ENCODE results near the gene VAT1L. TPM values are rescaled to one million over a fixed set of nuclear protein-coding genes. Genes with fewer than 3 reads are reported as not detected.

VAT1L gene
- total RNA-seq, 2 experiments from 2014 or later: not detected

DNA sequence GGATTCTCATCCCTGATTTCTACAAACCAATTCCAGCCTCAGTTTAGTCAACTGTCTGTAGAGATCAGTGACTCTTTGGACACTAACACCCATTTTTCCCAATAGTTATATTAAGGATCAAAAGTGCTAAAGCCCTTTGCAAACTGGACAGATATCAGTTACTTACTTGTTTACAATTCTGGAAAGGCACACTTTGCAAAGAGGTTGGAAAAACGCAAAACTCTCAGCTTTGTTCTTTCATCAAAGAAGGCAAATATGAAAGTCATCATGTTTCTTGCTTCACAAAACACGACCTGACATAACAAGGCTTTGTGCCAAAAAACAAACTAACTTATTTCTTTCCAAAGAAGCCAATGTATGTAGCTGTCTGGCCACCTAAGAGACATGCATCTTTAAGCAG is 26.1 kb upstream of the VAT1L start:
- Mint-ChIP-seq H3K4me3 (no peak overlapping the region), H3K36me3 (no peaks in the 10 kb centered on the region), H3K27ac (no peak overlapping the region), H3K27me3 (peaks cover 2% of the 10 kb centered on the region), H3K4me1 (no peaks in the 10 kb centered on the region), H3K9me3 (no peaks in the 10 kb centered on the region)
- DNase-seq: no peak
- POLR2A ChIA-PET: no interaction called here
- ATAC-seq (ENCODE audit: low read depth): no peak

DNA sequence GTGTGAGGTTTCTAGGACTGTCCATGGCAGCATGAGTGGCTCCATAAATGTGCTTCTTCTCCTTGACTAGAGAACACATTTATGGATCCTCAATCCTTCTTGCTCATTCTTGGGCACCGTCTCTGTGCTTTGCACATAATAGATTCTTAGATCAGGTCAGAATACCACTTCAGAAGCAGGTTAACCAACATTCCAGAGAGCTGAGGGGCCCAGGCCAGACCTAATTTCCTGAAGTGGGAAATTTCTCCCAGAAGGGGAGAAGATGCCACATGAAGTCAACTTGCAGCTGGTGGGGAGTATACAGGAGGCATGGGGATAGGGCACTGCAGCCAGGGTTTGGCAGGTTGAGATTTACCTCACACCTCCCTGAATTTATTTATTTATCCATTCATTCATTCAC is 24.4 kb upstream of the VAT1L start:
- Mint-ChIP-seq H3K27me3 (peaks cover 3% of the 10 kb centered on the region), H3K4me1 (no peaks in the 10 kb centered on the region), H3K36me3 (no peaks in the 10 kb centered on the region), H3K27ac (no peak overlapping the region), H3K9me3 (no peaks in the 10 kb centered on the region), H3K4me3 (no peak overlapping the region)
- POLR2A ChIA-PET: no interaction called here
- DNase-seq (no peak), ATAC-seq (ENCODE audit: low read depth) (no peak)

DNA sequence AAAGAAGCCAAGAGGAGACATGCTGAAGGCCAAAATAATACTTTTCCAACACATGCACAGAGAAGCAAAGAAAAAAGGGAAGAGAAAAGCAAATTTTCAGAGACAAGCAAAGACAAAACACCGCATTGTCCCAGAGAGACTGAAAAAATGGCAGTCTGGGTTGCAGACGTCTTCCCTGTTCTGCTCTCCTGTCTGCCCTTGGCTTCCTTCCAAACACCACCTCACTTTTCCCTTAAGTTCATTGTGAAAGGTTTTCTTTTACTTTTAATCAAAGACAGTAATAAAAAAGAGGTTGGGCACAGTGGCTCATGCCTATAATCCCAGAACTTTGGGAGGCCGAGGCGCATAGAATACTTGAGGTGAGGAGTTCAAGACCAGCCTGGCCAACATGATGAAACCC is 21.2 kb upstream of the VAT1L start:
- H3K36me3 Mint-ChIP-seq: no peaks in the 10 kb centered on the region
- H3K9me3 Mint-ChIP-seq: no peaks in the 10 kb centered on the region
- POLR2A ChIA-PET: no interaction called here
- H3K27me3 Mint-ChIP-seq: peaks cover 2% of the 10 kb centered on the region
- no peak for DNase-seq
- H3K27ac Mint-ChIP-seq: no peak overlapping the region
- no peaks in the 10 kb centered on the region for H3K4me1 Mint-ChIP-seq
- no peak for ATAC-seq (ENCODE audit: low read depth)
- H3K4me3 Mint-ChIP-seq: no peak overlapping the region

DNA sequence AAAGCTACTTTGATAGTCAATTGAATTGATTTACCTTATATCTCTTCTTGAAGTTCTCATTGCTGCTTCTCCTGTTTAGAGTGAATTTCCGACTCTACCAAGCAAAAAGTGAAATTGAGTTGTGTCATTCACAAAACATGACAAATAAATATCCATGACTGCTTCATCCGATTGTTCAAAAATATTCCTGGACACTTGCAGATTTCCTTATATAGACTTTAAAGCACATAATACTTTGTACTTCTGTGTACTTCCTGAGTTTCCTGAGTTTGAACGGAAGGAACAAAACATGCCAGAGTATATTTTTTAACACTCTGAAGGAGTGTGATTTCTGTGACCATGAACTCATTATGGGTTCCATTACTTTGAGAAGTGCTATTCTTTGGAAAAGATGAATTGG is 20.5 kb upstream of the VAT1L start:
- Mint-ChIP-seq H3K27ac (no peak overlapping the region), H3K36me3 (no peaks in the 10 kb centered on the region), H3K9me3 (no peaks in the 10 kb centered on the region), H3K4me3 (no peak overlapping the region), H3K27me3 (peaks cover 2% of the 10 kb centered on the region), H3K4me1 (no peaks in the 10 kb centered on the region)
- no peak for ATAC-seq (ENCODE audit: low read depth)
- POLR2A ChIA-PET: no interaction called here
- no peak for DNase-seq

DNA sequence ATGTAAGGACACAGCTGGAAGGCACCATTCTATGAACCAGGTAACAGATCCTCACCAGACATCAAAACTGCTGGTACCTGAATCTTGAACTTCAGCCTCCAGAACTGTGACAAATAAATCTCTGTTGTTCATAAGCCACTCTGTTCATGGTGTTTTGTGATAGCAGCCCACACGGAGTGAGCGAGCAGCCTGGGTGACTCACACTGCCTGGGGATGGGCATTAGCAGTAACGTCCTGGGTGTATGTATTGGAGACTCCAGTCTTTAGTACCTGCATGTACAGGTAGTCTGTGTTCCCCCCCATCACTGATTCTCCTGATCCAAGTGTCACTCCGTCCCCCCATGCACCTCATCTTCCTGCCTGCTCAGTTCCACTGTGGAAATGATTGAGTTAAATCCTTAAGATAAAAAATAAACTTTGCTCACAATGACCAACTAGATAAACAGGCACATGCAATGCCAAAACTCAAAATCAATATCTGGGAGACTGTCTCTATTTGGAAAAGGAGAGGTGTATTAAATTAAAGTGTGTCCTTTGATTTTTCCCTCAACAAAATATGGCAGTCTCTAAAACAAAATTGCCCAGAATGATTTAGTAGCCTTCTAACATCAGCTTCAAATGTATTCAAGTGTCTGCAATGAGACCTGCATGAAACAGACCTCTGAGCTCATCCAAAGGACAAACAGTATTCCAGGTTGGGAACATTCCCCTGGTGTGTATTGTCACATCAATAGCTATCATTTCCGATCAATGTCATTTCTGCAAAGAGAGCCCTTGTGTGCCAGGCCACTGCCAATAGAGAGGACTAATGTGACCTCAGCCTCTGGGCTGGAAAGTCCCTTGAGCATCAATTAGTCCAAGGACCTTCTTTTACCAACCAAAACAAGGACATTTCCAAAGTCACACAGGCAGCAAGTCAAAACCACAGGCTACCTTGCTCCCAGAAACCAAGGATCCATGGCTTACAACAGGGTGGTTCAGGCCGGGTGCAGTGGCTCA is 12.2 kb upstream of the VAT1L start:
- Mint-ChIP-seq H3K9me3 (no peaks in the 10 kb centered on the region), H3K27me3 (peaks cover 3% of the 10 kb centered on the region), H3K4me3 (no peak overlapping the region), H3K27ac (no peak overlapping the region), H3K36me3 (no peaks in the 10 kb centered on the region), H3K4me1 (no peaks in the 10 kb centered on the region)
- DNase-seq (no peak), ATAC-seq (ENCODE audit: low read depth) (no peak)
- POLR2A ChIA-PET: no interaction called here

DNA sequence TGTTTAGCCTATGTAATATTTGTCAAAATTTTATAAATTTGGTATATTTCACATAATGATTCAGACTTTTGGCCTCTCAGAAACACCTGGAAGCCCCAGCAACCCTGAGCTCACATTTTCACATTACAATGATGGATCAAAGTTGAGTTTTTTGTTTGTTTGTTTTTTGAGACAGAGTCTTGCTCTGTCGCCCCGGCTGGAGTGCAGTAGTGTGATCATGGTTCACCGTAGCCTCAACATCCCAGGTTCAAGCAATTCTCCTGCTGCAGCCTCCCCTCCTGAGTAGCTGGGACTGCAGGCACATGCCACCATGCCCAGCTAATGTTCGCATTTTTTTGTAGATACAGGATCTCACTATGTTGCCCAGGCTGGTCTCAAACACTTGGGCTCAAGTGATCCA is 10.6 kb upstream of the VAT1L start:
- no peaks in the 10 kb centered on the region for H3K9me3 Mint-ChIP-seq
- POLR2A ChIA-PET: no interaction called here
- H3K36me3 Mint-ChIP-seq: no peaks in the 10 kb centered on the region
- DNase-seq (no peak), ATAC-seq (ENCODE audit: low read depth) (no peak)
- peaks cover 3% of the 10 kb centered on the region for H3K27me3 Mint-ChIP-seq
- no peak overlapping the region for H3K27ac Mint-ChIP-seq
- H3K4me3 Mint-ChIP-seq: no peak overlapping the region
- no peaks in the 10 kb centered on the region for H3K4me1 Mint-ChIP-seq

DNA sequence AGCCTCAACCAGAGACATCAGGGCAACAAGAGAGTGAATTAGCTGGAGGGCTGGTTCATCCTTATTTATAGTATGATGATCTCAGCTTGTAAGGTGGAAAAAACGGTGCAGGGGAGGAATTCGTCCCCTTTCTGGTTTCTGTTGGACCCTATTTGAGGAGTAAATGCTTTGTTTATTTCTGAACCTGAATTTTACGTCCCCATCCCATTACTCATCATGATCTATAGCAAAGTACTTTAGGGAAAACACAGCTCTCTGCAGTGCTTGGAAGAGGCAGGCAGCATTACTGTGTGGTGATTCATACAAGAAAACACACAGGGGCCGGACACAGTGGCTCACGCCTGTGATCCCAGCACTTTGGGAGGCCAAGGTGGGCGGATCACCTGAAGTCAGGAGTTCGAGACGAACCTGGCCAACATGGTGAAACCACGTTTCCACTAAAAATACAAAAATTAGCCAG is 8.0 kb upstream of the VAT1L start:
- POLR2A ChIA-PET: no interaction called here
- H3K36me3 Mint-ChIP-seq: no peaks in the 10 kb centered on the region
- no peak for DNase-seq

DNA sequence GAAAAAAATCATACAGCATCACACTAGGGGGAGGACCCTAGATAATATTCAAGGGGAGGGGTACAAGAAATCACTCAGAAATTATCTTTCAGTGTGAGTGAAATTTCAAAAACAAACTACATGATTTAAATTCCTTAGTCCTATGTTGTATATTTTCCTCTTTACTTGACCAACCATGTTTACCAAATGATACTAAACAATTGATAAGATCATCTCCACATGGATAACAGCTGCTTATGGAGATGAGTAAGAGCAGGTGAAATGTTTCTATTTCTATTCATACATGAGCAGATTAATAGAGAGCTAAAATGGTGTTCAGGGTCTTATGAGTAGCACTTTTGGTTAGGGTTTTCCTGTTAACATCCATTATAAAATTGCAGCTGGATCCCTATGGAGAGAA is 7.3 kb upstream of the VAT1L start:
- ATAC-seq (ENCODE audit: low read depth) (no peak), DNase-seq (no peak)
- Mint-ChIP-seq H3K4me3 (no peak overlapping the region), H3K27me3 (peaks cover 4% of the 10 kb centered on the region), H3K4me1 (no peaks in the 10 kb centered on the region), H3K27ac (no peak overlapping the region), H3K9me3 (no peaks in the 10 kb centered on the region), H3K36me3 (no peaks in the 10 kb centered on the region)
- POLR2A ChIA-PET: no interaction called here

More for the DNA sequence above, 8.0 kb upstream of the VAT1L start:
- Mint-ChIP-seq H3K9me3 (no peaks in the 10 kb centered on the region), H3K4me1 (no peaks in the 10 kb centered on the region), H3K4me3 (no peak overlapping the region), H3K27ac (no peak overlapping the region), H3K27me3 (peaks cover 3% of the 10 kb centered on the region)
- ATAC-seq (ENCODE audit: low read depth): no peak

DNA sequence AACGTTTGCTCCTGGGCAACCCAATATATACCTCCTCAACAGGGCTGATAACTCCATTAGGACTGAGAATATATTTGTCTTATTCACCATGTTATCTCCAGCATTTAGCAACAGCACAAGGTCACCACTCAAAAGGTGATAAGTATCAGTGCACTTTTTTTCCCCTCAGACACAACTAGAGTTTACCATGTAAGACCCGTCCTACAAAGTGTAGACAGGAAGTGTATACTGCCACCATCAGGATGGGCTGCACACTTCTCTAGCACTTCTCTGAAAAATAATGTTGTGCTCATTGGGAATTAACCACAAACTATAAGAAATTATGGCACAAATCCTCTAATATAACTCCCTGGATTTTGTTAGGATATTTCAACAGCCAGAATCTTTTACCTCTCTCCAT is 5.7 kb upstream of the VAT1L start:
- Mint-ChIP-seq H3K27ac (no peak overlapping the region), H3K27me3 (peaks cover 20% of the 10 kb centered on the region), H3K4me3 (no peak overlapping the region), H3K4me1 (no peaks in the 10 kb centered on the region), H3K36me3 (no peaks in the 10 kb centered on the region), H3K9me3 (no peaks in the 10 kb centered on the region)
- DNase-seq (no peak), ATAC-seq (ENCODE audit: low read depth) (no peak)
- POLR2A ChIA-PET: no interaction called here

DNA sequence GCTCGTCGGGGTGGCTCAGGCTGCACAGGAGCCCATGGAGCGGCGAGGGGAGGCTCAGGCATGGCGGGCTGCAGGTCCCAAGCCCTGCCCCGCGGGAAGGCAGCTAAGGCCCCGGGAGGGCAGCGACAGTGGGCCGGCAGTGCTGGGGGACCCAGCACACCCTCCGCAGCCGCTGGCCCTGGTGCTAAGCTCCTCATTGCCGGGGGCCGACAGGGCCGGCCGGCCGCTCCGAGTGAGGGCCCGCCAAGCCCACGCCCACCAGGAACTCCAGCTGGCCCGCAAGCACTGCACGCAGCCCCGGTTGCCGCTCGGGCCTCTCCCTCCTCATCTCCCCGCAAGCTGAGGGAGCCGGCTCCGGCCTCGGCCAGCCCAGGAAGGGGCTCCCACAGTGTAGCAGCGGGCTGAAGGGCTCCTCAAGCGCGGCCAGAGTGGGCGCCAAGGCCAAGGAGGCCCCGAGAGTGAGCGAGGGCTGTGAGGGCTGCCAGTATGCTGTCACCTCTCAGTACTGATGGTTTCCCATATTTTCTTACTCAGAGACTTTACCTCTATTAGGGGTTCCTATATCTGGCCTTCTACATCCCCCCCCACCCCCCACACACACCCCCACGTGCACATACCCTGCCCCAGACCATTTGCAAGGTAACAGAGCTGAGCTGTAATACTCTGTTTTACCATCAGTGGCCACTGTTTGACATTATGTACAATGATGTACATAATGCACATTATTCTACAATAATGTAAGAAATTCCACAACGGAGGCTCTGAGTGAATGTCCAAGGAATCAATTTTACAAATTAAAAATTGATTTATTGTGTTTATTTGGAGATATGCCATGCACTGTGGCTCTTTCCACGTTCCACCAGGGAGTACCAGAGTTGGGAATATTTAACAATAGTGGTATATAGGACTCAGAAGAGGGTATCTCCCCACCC is 3.7 kb upstream of the VAT1L start:
- ATAC-seq (ENCODE audit: low read depth) (no peak), DNase-seq (no peak)
- H3K36me3 Mint-ChIP-seq: no peaks in the 10 kb centered on the region
- peaks cover 33% of the 10 kb centered on the region for H3K27me3 Mint-ChIP-seq
- POLR2A ChIA-PET: no interaction called here
- no peak overlapping the region for H3K4me3 Mint-ChIP-seq
- no peaks in the 10 kb centered on the region for H3K9me3 Mint-ChIP-seq
- no peak overlapping the region for H3K27ac Mint-ChIP-seq
- no peaks in the 10 kb centered on the region for H3K4me1 Mint-ChIP-seq

DNA sequence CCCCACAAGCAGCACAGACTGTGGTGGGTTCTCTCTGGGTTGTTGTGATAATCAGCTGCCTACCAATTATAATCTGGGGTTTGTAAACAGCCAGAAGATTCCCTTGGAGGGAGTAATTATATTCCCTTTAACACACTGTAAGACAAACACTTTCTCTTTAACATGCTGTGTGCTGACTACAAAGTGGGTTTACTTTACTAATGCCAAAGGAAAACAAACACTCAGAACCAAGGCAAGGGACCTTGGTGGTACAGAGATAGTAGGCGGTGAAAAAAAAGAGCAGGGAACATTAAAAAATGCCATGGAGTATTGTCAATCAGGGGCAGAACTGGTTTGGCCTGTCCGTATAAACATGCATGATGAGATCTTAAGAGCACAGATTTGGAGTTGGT is 3.0 kb upstream of the VAT1L start:
- POLR2A ChIA-PET: no interaction called here
- Mint-ChIP-seq H3K27me3 (peaks cover 40% of the 10 kb centered on the region), H3K4me1 (no peaks in the 10 kb centered on the region)

DNA sequence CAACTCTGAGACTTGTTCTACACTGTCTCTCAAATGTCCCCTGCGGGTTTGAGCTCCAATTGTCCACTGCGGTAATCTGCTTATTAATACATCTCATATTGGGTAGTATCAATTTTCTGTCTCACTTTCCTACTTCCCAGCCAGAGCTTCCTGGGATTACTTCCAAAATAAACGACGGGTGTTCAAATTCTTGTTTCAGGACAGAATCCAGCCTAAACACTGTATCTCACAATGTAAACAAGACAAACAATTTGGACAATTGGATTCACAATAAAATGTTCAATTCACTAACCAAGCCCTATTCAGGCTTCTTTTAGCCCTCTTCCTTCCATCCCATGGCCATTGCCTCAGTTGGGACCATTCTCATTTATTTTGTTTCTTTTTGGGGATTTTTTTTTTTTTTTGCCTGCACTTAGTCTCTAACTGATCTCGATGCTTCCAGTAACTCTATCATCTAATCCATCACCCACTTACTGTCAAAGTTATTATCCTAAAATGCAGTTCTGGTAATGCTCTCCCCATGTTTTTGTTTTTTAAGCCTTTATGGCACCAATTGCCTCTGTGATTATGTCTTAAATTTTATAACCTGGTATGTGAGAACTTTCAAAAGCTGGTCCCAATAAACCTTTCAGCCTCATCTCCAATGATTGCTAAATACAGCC is 2.0 kb upstream of the VAT1L start:
- DNase-seq (no peak), ATAC-seq (ENCODE audit: low read depth) (no peak)
- Mint-ChIP-seq H3K4me1 (no peaks in the 10 kb centered on the region), H3K27ac (no peak overlapping the region), H3K4me3 (no peak overlapping the region), H3K27me3 (peaks cover 44% of the 10 kb centered on the region), H3K9me3 (no peaks in the 10 kb centered on the region), H3K36me3 (no peaks in the 10 kb centered on the region)
- POLR2A ChIA-PET: no interaction called here

More for the DNA sequence above, 3.0 kb upstream of the VAT1L start:
- no peak overlapping the region for H3K4me3 Mint-ChIP-seq
- no peaks in the 10 kb centered on the region for H3K36me3 Mint-ChIP-seq
- H3K27ac Mint-ChIP-seq: no peak overlapping the region
- DNase-seq (no peak), ATAC-seq (ENCODE audit: low read depth) (no peak)
- no peaks in the 10 kb centered on the region for H3K9me3 Mint-ChIP-seq

DNA sequence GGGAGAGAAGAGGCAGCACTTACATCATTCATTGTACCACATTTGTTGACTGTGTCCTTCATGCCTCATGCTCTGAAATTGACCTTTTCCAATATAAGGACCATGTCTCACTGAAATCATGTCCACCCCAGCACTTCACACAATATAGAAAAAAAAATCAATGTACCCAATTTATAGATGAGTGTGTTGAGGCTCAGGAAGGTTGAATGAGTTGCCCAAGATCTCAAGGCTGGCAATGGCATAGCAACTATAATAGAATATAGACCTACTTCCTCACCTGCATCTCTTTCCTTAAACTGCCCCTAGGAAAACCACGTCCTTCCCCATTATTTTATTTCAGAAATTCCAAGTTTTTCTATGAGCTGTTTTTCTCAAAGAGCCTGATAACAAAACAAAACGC is 912 bp upstream of the VAT1L start:
- Mint-ChIP-seq H3K27ac (no peak overlapping the region), H3K36me3 (no peaks in the 10 kb centered on the region), H3K27me3 (peaks cover 51% of the 10 kb centered on the region), H3K9me3 (no peaks in the 10 kb centered on the region), H3K4me3 (no peak overlapping the region), H3K4me1 (no peaks in the 10 kb centered on the region)
- DNase-seq (no peak), ATAC-seq (ENCODE audit: low read depth) (no peak)
- POLR2A ChIA-PET: no interaction called here
